Measurements from ENCODE around the gene TSHZ2. TPM values are rescaled to one million over a fixed set of nuclear protein-coding genes. Genes with fewer than 3 reads are reported as not detected.

The TSHZ2 gene
- total and polyA plus RNA-seq, 2 of the 4 experiments (the other 2 are of a cell fraction), result under 0.01 to 0.02 TPM

DNA sequence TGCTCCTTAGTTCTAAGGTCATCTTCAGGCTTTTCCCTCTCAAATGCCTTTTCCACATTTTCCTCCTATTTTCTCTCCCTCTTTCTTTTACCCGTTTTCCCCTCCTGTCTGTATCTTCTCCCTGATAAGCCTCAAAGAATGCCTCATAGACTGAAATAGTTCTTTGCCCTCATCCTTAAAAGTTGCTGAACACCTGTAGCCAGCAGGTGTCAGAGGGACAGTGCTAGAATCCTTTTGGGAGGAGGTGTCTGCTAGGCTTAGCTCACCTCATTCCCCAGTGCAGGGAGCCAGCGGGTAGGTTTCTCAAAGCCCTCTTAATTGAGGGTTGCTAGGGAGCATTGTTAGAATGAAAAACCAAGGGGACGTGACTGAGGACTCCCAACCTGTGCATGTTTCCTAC is 204.0 kb downstream of the TSHZ2 start:
- no peak overlapping the region for H2AK5ac ChIP-seq (ENCODE audit: low read depth, low read length)
- no peak overlapping the region for H4K8ac ChIP-seq (ENCODE audit: low read depth in 2 of 2, low read length in 2 of 2)
- ATAC-seq (ENCODE audit: low read depth) (no peak), DNase-seq (no peak)
- H2BK5ac ChIP-seq (ENCODE audit: low read depth, low read length, poor library complexity, severe bottlenecking), result no peak overlapping the region
- H3K56ac ChIP-seq (ENCODE audit: extremely low read depth, insufficient read depth, low read length), result no peak overlapping the region
- TF ChIP-seq NFE2L2 (IDR thresholded peaks at IDR 0.05; ENCODE audit: low read depth, low read length), result no peak
- TF ChIP-seq RAD21 (IDR thresholded peaks at IDR 0.05; ENCODE audit: low read length), result no peak
- no peak for TF ChIP-seq MAFK (IDR thresholded peaks at IDR 0.05; ENCODE audit: low read depth, low read length)
- no peak for TF ChIP-seq CEBPB (IDR thresholded peaks at IDR 0.05; ENCODE audit: low read depth, low read length)
- no peak for TF ChIP-seq RCOR1 (IDR thresholded peaks at IDR 0.05; ENCODE audit: insufficient replicate concordance, low read length)
- TF ChIP-seq CHD1 (IDR thresholded peaks at IDR 0.05; ENCODE audit: low read depth, low read length), result no peak
- TF ChIP-seq, protein P1, sequence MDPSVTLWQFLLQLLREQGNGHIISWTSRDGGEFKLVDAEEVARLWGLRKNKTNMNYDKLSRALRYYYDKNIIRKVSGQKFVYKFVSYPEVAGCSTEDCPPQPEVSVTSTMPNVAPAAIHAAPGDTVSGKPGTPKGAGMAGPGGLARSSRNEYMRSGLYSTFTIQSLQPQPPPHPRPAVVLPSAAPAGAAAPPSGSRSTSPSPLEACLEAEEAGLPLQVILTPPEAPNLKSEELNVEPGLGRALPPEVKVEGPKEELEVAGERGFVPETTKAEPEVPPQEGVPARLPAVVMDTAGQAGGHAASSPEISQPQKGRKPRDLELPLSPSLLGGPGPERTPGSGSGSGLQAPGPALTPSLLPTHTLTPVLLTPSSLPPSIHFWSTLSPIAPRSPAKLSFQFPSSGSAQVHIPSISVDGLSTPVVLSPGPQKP (IDR thresholded peaks at IDR 0.05; ENCODE audit: borderline replicate concordance, low read depth, low read length), result no peak
- TF ChIP-seq RFX5 (IDR thresholded peaks at IDR 0.05; ENCODE audit: low read depth, low read length), result no peak
- TF ChIP-seq SMC3 (IDR thresholded peaks at IDR 0.05; ENCODE audit: low read depth, low read length), result no peak
- TF ChIP-seq MXI1 (IDR thresholded peaks at IDR 0.05; ENCODE audit: borderline replicate concordance, low read depth, low read length), result no peak
- TF ChIP-seq FOS (IDR thresholded peaks at IDR 0.05; ENCODE audit: low read depth, low read length), result no peak
- no peak for TF ChIP-seq BHLHE40 (IDR thresholded peaks at IDR 0.05; ENCODE audit: low read depth, low read length)
- no peak for TF ChIP-seq POLR2A (IDR thresholded peaks at IDR 0.05; ENCODE audit: low read depth, low read length)
- TF ChIP-seq MAZ (IDR thresholded peaks at IDR 0.05; ENCODE audit: borderline replicate concordance, low read depth, low read length), result no peak
- TF ChIP-seq, protein P2, sequence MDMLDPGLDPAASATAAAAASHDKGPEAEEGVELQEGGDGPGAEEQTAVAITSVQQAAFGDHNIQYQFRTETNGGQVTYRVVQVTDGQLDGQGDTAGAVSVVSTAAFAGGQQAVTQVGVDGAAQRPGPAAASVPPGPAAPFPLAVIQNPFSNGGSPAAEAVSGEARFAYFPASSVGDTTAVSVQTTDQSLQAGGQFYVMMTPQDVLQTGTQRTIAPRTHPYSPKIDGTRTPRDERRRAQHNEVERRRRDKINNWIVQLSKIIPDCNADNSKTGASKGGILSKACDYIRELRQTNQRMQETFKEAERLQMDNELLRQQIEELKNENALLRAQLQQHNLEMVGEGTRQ (IDR thresholded peaks at IDR 0.05; ENCODE audit: low read depth, low read length), result no peak
- TF ChIP-seq, protein P3, sequence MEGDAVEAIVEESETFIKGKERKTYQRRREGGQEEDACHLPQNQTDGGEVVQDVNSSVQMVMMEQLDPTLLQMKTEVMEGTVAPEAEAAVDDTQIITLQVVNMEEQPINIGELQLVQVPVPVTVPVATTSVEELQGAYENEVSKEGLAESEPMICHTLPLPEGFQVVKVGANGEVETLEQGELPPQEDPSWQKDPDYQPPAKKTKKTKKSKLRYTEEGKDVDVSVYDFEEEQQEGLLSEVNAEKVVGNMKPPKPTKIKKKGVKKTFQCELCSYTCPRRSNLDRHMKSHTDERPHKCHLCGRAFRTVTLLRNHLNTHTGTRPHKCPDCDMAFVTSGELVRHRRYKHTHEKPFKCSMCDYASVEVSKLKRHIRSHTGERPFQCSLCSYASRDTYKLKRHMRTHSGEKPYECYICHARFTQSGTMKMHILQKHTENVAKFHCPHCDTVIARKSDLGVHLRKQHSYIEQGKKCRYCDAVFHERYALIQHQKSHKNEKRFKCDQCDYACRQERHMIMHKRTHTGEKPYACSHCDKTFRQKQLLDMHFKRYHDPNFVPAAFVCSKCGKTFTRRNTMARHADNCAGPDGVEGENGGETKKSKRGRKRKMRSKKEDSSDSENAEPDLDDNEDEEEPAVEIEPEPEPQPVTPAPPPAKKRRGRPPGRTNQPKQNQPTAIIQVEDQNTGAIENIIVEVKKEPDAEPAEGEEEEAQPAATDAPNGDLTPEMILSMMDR (conservative IDR thresholded peaks at IDR 0.05; ENCODE audit: low read depth, low read length), result no peak
- no peak overlapping the region for H3K14ac ChIP-seq (replicated peaks; ENCODE audit: low read depth, low read length)
- H3K9me3 ChIP-seq (ENCODE audit: control insufficient read depth, insufficient read depth, low read length), result no peaks in the 10 kb centered on the region
- no peaks in the 10 kb centered on the region for H4K20me1 ChIP-seq (ENCODE audit: insufficient read depth, low read length)
- H3K4me3 ChIP-seq (ENCODE audit: insufficient read depth, low read depth, low read length), result no peak overlapping the region
- no peak overlapping the region for H2BK120ac ChIP-seq (ENCODE audit: low read depth, low read length)
- no peak overlapping the region for H4K5ac ChIP-seq (ENCODE audit: low read depth, low read length)
- no peak overlapping the region for H2AFZ ChIP-seq (replicated peaks; ENCODE audit: low read length, poor library complexity)
- in situ Hi-C loops (cut with MboI; ENCODE audit: low sequenced_read_pairs), result no loop called here
- H2BK15ac ChIP-seq (ENCODE audit: low read depth, low read length), result no peak overlapping the region
- H3K27ac ChIP-seq (ENCODE audit: insufficient read depth, low read length), result no peak overlapping the region
- H3K18ac ChIP-seq (ENCODE audit: low read depth, low read length), result no peak overlapping the region
- intact Hi-C loops (cut with micrococcal nuclease), result no loop called here
- POLR2A ChIA-PET (ENCODE audit: unreplicated experiment), result no interaction called here
- no peak overlapping the region for H2BK20ac ChIP-seq (ENCODE audit: low read depth, low read length)
- H3K4me2 ChIP-seq (ENCODE audit: low read depth, low read length), result no peak overlapping the region
- dilution Hi-C loops (cut with HindIII; ENCODE audit: low sequenced_read_pairs, unreplicated experiment), result no loop called here
- H3K9ac ChIP-seq (ENCODE audit: low read depth, low read length), result no peak overlapping the region
- H3K9me1 ChIP-seq (ENCODE audit: insufficient read depth, low read length), result no peaks in the 10 kb centered on the region
- no peak overlapping the region for H4K91ac ChIP-seq (ENCODE audit: insufficient read depth, low read depth, low read length)
- no peak overlapping the region for H3K23ac ChIP-seq (ENCODE audit: low read depth, low read length)
- no CpG with 5 or more reads among the region's 3 CpGs for WGBS, 2 experiments (ENCODE audit: extremely low coverage in 2 of 2, insufficient read length in 1 of 2)
- no peaks in the 10 kb centered on the region for H3K4me1 ChIP-seq (ENCODE audit: control insufficient read depth, insufficient read depth, low read length)
- CTCF ChIA-PET, result no interaction called here
- no peaks in the 10 kb centered on the region for H3K27me3 ChIP-seq (ENCODE audit: control insufficient read depth, insufficient read depth, low read length)
- H3K79me1 ChIP-seq (ENCODE audit: low read depth in 1 of 2, low read length in 2 of 2), result no peaks in the 10 kb centered on the region
- BruUV-seq (replicated peaks), result no TSS peak
- H2AK9ac ChIP-seq (replicated peaks; ENCODE audit: low read depth, low read length, poor library complexity), result no peak overlapping the region
- no peak overlapping the region for H3K4ac ChIP-seq (ENCODE audit: low read depth, low read length)
- no peaks in the 10 kb centered on the region for H3K36me3 ChIP-seq (ENCODE audit: control insufficient read depth, insufficient read depth, low read length)

All from IMR-90 (cell line).